HG03378 (cell line): Measurements from ENCODE around the gene MYOM3.

Experiments
- ATAC-seq: cut with Tn5 transposase; IDR thresholded peaks from one replicate; pipeline ENCODE4 v1.9.1; 2021; ENCODE audit warnings: mild to moderate bottlenecking, moderate library complexity; ENCODE audit not compliant: unreplicated experiment

Gene MYOM3

DNA sequence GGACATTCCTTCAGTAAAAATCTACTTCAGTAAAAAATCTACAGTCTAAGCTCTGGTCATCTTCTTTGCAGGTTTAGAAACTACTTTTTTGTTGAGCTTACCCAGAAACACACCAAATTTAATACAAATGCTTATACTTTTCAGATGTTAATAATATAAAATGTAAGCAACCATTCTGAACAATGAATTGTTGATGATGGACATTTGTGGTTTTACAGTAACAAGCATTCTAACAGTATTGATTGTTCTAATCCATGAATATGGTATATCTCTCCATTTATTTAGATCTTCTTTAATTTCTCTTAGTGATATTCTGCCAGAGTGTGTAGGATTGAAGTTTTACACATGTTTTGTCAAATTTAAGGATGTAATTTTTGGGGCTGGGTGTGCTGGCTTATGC, 104.9 kb downstream of the MYOM3 start:
- ATAC-seq: no peak
